ENCODE results near the gene KCTD3.

Gene KCTD3

DNA sequence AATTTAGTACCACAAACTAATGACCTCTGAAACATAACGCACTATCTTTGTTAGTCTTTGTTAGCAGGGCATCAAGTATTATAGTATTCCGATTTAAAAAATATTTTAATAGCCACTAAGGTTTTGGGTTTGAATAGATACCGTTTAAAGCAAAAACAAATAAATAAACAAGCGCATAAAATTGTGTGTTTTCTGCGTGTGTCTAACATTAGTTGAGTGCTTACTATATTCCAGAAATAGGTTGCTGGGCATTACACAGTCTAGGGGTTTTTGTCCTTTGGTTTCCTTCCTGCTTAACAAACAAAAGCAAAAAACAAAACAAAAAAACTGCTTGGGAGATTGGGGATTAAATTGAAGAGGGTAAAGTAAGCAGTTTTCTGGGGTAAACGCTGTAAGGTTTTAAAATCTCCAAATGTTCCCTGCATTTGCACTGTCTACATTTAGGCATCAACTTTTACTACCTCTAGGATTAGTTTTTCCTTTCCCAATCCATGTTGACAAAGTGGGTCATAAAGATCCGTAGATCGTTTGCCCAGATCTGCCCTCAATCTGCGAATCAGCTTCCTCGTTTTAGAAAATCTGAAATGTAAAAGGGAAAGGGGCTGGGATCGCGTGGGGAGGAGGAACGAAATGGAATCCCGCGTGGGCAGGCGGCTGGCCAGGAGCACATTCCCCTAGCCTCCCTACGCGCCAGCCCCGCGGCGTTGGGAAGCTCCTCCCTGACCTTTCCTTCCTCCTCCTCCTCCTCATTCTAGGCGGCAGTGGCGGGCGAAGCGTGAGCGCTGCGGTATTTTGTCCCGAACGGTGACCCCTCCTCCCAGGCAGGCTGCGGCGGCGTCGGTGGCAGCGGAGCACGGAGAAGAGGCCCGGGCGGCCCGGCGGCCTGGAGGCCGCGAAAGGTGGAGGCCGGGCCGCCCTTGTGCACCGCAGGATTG, at the start of gene KCTD3:
KCTD3 (plus strand) TSS at position 749 of the 935 bp plus-strand sequence. CDS start 382 bp downstream, outside the sequence.
- DNase-seq = peak in 1 of 2 experiments; percentile 1

DNA sequence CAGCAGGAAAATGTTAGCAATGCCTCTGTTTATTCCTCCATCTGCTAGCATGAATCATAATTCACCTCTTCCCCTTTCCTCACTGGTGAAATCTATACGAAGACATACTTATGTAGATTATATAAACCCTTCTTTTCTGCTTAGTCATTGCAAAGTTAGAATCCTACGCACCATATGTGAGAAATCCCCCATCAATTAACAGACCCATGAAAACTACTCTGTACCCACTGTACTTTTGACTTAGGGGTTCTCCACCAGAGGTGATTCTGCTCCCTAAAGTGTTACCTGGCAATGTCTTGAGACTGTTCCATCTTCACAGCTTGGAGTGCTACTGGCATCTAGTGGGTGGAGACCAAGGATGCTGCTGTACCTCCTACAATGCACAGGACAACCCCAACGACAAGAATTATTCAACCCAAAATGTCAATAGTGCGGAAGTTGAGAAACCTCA, 49.6 kb upstream of the KCTD3 start:
- no peak for DNase-seq

DNA sequence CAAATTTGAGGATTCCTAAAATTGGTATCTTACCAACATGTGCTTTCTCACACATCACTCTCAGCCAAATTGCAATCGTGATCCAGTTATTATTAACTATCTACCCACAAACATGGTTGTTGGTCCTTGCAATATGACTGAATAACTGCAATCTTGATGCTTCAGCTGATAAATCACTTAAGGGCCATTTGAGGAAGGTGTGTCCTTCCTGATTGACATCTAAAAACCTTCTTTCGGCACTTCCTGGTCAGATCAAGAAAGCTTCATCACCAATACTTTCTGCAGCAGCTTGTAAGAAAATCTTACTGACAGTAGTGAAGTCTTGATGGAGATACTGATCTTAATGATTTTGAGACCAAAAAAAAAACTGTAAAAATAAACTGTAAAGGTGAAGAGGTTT, 48.5 kb upstream of the KCTD3 start:
- DNase-seq = no peak

DNA sequence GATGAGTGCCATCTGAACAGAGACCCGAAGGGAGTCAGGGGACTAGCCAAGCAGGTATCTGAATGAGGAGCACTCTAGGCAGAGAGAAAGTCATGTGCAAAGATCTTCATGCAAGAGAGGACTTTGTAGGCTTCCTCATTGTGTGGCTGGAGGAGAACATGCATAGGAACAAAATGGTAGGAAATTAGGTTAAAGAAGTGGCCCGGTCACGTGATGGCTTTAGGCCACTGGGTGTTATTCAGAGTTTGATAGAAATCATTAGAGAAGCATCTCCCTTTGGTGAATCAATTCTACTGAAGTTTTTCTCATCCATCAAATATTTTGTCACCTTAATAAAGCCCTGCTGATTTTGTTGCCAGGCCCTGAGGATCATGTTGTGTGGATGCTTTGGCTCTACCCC, 45.8 kb upstream of the KCTD3 start:
- no peak for DNase-seq

DNA sequence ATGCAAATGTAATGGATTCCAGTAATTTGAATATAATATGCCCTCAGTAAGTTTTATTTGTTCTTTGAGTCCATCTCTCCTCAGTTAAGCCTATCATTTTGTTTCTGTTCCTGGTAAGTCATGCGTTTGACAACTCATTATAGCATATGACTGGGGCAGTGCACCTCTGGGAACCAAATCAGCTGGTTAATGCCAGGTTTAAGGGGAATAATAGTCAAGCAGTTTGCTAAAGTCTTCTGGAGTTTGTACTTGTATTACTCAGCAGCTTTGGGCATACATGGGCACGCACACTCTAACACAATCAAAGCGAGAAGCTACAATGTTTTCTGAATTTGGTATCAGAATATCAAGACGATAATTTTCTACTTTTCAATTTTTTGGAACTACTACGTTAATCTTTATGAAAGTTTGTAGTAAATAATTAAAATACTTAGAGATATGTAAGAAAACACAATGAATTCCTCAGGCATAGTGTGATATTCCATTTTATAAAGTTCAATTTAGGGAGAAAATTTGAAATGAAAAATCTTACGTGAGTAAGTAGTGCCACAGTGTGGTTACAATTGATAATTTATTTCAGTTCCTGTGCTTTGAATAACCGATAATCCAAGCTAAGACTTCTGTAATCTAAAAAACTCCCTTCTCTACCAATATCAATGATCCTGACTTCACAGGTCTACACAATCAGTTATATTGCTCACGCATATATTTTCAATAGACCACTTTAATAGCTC, 43.8 kb upstream of the KCTD3 start:
- DNase-seq = no peak

DNA sequence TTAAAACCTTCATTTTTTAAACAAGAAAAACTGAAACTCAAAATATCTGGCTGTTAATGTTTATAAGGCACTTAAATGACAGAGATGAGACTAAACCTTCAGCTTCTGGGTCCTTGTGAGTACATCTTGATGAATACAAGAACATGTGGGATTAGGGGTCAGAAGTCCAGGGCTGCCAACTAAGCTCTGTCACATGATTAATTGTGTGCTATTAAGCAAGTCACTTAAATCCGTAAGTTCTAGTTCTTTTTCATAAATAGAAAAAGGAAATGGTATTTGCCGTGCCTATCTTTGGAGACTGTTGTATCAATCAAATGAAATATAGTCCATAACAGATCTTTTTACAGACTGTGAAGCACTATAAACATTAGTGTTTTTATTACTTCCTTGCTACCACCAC, 43.2 kb upstream of the KCTD3 start:
- DNase-seq = no peak

DNA sequence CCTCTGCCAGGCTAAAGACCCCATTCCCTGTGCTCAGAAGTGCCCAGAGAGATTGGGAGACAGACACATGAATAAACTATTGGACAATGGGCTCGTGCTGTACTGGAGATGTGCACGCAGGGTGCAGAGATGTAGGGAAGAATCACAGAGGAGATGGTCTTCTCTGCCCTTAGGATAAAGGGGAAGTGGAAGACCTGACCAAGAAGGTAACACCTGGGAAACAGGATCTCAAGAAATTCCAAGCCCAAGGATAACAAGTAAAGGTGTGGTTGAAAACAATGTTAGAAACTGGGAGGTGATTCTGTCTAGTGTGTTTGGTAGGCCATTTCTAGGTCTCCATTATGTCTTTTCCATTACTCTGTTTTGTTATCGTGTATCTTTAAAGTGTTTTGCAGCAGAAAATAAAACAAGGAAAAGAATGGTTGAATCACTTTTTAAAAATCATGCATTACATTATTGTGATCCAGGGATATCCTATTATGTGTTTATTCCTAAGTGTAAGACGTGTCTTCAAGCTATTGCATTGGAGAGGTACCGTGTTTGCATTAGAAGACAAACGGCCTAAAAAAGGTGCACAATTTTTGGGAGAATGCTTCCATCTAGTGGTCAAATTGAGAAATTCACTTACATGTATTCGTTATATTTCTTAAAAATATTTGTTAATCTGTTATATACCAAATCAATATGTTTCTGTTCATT, 40.8 kb upstream of the KCTD3 start:
- DNase-seq = no peak

DNA sequence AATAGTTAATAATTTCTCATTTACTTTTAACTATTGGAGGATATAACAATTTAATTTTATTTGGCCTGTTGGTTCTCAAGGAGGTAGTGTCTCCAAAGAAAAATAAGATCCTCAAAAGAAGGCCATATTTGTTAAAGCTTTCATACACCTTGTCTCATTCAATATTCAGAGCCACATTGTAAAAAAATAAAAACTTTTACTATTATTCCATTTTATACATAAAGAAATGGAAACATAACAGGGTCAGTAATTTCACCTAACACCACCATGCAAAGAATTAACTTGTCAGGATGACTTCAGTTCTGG, 40.3 kb upstream of the KCTD3 start:
- DNase-seq = no peak

DNA sequence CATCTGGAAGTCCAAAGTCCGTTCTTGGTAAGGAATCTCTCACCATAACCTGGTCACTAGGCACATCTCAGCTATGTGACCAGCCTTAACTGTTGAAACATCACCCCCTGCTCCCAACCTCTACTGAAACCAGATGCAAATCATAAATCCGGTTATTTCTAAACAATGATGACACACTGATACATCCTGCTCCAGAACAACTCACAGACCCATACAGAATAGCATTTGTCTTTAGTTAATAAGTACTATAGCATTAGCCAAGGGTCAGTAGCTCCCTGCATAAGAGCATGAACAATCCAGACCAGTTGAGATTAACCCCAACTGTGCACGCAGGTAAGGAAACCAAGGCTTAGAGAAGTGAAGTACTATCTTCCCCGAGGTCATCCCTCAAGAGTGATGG, 38.0 kb upstream of the KCTD3 start:
- no peak for DNase-seq

DNA sequence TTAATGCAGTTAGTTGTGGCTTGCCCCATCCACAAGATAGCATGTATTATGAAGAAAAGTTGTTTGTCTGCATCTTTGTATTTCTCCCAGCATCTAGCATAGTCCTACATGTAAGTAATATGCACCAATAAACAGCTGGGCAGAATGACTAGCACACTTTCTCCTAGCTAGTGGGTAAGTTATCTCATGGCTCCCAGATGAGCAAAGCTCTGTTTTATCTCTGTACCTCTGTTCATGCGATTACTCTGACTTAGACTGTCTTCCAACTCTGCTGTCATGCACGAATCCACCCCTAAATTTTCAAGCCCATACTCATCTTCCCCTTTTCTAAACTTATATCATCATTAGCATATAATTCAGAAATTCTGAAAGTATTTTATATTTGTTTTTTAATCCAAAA, 37.5 kb upstream of the KCTD3 start:
- no peak for DNase-seq

DNA sequence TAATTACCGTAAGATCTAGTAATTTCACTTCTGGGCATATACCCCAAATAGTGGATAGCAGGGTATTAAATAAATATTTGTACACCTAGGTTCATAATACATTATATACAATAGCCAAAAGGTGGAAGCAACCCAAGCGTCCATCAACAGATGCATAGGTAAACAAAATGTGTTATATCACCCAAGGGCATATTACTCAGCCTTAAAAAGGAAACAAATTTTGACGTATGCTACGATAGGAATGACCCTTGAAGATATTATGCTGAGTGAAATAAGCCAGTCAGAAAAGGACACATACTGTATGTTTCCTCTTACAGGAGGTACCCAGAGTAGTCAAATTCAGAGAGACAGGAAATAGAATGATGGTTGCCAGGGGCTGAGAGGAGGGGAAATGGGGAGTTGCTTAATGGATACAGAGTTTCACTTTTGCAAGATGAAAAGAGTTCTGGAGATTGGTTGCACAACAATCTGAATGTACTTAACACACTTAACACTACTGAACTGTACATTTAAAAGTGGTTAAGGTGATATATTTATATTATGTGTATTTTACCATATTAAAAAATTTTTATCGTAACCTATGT, 36.6 kb upstream of the KCTD3 start:
- DNase-seq = no peak

DNA sequence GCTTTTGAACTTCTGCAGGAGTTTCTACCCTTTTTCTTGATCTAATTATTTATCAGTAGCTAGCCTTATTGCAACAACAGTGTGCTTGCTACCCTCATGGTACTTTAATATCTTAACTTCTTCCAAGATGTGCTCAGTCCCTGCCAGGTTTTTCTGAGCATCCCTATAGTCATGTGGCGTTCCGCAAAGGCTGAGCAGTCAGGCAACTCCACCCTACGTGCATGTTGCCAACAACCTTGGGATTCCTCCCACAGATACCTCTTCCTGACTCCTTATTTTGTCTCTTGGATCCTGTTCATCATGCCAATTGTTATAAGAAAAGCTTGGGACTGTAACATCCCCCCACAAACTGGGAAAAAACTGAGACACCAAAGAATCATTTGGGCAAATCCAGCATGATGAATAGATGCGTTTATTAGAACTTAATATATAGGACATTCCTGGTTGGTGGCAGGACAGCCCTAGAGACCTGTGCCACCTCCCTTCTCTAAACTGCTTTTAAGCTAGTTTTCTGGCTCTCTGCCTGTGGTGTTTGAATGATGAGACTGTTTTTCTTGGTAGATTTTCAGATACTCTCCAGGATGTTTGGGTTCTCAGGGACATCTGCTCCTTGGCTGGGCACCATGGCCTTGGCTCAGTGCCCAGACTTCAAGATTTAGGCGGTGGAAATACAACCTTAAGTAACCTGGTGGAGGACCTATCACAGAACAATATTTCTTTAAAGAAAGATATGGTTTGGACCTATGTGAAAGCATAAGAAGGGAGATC, 27.1 kb upstream of the KCTD3 start:
- no peak for DNase-seq

DNA sequence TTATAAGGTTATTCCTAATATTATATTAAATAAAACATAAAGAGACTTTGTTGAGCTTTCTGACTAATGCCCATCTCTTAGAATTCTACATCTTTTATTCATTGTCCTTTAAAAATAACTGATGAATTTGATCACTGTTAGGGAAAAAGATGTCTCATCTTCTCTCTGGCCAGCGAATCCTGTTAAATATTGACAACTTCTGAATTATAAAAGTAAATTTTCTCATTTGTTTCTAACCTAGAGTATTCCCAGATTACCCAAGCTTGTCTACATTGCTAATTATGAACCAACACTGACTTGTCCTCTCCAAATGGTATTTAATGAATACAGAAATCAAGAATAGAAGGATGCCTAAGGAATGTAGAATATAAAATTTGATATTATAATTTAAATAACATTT, 24.8 kb upstream of the KCTD3 start:
- DNase-seq = no peak

DNA sequence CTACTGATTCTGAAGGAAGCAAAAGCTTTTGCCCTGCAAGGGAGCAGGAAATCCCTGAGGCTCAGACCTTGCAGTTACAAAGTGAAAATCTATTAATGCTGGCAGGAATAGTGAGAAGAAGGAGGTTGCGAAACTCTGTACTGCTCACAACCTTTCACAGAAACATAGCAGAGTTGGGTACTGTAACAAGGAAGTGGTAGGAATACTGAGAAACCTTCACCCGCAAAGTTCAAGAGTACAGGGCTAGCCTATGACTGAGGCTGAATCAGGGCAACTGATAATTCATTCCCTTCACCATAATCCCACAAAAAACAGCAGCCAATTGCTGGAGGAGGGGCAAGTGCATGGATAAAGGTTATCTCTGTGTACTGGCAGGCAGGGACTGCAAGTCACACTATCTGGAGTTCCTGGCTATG, 23.9 kb upstream of the KCTD3 start:
- DNase-seq = no peak

DNA sequence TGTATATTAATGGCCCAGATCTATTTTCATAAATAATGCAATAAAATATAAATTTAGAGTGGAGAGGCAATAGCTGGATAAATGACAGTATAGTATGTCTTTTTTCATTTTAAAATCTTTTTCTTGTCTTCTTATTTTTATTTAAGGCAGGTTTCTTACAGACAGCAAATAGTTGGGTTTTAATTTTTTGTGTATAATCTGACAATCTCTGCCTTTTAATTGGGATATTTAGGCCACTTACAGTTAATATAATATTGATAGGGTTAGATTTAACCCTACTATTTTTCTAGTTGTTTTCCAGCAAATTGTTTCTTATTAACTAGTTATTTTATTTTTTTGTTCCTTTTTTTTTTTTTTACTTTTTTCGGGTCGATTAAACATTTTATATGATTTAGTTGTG, 23.3 kb upstream of the KCTD3 start:
- DNase-seq = no peak

DNA sequence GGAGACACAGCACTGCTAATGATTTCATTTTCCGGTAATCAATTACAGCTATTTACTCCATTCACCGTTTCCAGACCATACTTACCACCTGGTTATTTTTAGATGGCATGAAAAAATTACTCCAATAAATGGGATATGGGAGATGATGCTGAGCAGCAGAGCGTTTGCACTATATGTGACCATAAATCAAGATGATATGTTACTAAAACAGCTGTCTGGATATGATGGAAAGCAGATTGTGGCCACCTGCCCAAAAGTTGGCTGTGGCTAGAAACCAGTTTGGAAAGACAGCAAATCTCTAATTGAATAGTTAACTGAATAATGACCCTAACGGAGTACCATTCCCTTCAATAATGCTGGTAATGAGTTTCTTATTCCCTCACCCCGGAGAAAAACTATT, 22.5 kb upstream of the KCTD3 start:
- no peak for DNase-seq

DNA sequence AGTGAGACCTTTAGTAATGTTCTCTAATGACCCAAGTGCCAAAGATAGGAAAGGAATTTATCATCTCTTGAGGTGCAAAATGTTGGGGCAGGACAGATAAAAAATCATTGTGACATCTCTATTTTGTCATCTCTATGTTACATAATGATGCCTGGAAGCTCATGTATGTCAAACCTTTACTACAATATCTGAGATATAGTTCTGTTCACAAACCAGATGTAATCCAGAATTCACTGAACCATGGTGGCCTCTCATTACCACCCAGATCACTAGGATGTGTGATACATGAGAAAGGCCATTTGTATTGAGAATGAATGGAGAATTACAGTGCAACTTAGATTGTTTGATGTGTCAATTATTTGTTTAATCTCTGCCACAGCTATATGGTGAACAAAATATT, 22.0 kb upstream of the KCTD3 start:
- DNase-seq = no peak

DNA sequence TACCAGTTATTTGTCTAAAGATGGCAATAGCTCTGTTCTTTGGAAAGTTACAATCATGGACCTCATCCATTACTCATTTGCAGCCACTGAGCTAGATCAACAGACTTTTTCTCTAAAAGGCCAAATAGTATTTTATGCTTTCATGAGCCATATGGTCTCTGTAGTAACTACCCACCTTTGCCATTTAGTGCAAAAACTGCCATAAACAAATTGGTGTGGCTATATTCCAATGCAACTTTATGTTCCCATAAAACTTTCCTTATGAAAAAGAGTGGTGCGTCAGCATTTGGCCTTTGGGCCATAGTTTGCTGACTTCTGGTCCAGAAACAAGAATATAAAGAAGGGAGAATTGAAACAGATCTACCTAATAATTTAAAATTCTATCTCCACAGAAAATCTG, 20.1 kb upstream of the KCTD3 start:
- no peak for DNase-seq

DNA sequence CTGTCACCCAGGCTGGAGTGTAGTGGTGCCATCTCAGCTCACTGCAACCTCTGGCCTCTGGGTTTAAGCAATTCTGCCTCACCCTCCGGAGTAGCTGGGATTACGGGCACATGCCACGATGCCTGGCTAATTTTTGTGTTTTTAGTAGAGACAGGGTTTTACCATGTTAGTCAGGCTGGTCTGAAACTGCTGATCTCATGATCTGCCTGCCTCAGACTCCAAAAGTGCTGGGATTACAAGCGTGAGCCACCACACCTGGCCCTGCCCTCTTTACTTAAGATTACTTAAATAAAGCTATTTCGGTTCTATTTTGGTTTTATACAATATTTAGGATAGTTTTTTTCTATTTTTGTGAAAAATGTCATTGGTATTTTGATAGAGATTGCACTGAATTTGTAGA, 15.3 kb upstream of the KCTD3 start:
- no peak for DNase-seq

DNA sequence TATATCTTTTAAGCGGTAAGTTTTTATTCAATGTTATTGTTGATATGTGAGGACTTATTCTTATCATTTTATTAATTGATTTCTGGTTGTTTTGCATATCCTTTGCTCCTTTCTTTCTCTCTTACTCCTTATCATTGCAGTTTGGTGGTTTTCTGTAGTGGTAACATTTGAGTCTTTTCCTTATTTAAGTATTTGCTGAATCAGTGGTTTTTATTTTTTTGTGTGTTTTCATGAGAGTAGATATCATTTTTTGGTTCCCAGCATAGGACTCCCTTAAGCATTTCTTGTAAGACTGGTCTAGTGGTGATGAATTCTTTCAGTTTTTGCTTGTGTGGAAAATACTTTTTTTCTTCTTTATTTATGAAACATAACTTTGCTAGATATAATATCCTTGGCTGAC, 12.2 kb upstream of the KCTD3 start:
- no peak for DNase-seq

DNA sequence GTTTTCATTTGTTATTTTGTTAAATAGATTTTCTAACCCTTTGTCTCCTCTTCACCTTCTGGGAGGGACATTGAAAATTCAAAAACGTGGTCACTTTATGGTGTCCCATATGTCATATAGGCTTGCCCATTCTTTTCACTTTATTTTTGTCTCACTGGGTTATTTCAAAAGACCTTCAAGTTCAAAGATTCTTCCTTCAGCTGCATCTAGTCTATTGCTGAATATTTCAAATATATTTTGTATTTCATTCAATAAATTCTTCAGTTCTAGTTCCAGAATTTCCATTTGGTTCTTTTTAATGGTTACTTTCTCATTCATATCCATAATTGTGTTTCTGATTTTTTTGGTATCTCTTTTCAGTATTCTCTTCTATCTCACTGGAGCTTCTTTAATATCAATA, 11.6 kb upstream of the KCTD3 start:
- no peak for DNase-seq

DNA sequence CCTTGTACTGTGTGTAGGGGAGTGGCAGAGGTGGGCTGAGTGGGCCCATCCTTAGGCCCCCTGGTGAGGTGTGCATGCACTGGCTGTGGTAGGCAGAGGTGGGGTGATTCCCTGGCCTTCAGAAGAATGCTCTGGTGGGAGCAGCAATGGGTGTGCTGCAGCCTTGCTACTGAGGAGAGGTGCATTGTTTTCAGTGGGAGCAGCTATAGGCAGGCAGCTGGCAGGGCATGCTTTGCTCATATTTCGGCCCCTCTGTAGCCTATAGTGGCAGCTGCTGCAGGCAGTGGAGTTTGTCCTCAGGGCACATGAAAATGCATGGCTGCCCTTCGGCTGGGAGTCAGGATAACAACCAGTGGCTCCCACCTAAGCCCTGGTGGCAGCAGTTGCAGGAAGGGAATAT, 10.1 kb upstream of the KCTD3 start:
- DNase-seq = no peak

DNA sequence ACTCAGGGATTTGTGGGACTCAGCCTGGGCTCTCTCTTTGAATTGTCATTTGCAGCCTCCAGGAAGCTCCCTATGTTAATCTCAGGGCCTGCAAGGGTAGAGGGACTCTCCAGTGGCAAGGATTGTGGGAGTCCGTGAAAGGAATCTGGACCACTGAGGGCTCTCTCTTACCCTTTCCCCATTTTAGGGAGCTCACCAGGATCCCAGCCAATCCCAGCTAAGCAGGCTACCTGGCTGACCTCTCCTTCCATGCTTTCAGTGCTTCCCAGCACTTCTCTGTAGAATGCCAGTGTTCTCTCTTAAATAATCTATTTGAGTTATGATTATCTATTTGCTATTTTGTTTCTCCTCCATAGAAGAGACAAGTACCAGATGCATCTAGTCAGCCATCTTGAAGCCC, 9.6 kb upstream of the KCTD3 start:
- no peak for DNase-seq

All from NCI-H187 (cell line).